ENCODE results near the gene LMO3. TPM values are rescaled to one million over a fixed set of nuclear protein-coding genes. Genes with fewer than 3 reads are reported as not detected.

The LMO3 gene
- total RNA-seq, 2 experiments from 2014 or later = not detected

- Mint-ChIP-seq H3K4me1 (peaks cover 2% of the 10 kb centered on the region), H3K9me3 (peaks cover 1% of the 10 kb centered on the region), H3K36me3 (peaks cover 3% of the 10 kb centered on the region), H3K27ac (no peak overlapping the region), H3K4me3 (no peak overlapping the region), H3K27me3 (peaks cover 76% of the 10 kb centered on the region)
- DNase-seq = no peak
Measured at GRCh38 chr12:16606201-16606849, 363 bp upstream of the LMO3 start.

GRCh38 chr12:16605642-16606116 is 283 bp downstream of the LMO3 start:
- no peak for DNase-seq
- Mint-ChIP-seq H3K36me3 (peaks cover 3% of the 10 kb centered on the region), H3K4me3 (no peak overlapping the region), H3K27ac (no peak overlapping the region), H3K9me3 (peaks cover 1% of the 10 kb centered on the region), H3K27me3 (peaks cover 74% of the 10 kb centered on the region), H3K4me1 (peaks cover 2% of the 10 kb centered on the region)

- Mint-ChIP-seq H3K36me3 (peaks cover 3% of the 10 kb centered on the region), H3K27me3 (peaks cover 64% of the 10 kb centered on the region), H3K4me3 (no peak overlapping the region), H3K4me1 (peaks cover 2% of the 10 kb centered on the region), H3K27ac (no peak overlapping the region), H3K9me3 (peaks cover 1% of the 10 kb centered on the region)
- no peak for DNase-seq
Measured at GRCh38 chr12:16604596-16605252, 1.2 kb downstream of the LMO3 start.

- Mint-ChIP-seq H3K9me3 (peaks cover 1% of the 10 kb centered on the region), H3K36me3 (peaks cover 3% of the 10 kb centered on the region), H3K27ac (no peak overlapping the region), H3K4me3 (no peak overlapping the region), H3K4me1 (peaks cover 2% of the 10 kb centered on the region), H3K27me3 (peaks cover 57% of the 10 kb centered on the region)
- DNase-seq = no peak
Measured at GRCh38 chr12:16603916-16604575, 1.9 kb downstream of the LMO3 start.

- no peak overlapping the region for H3K27ac Mint-ChIP-seq
Measured at GRCh38 chr12:16603260-16603915, 2.6 kb downstream of the LMO3 start.

GRCh38 chr12:16602412-16602811 is 3.5 kb downstream of the LMO3 start:
- H3K27me3 Mint-ChIP-seq = peaks cover 43% of the 10 kb centered on the region
- no peak for DNase-seq
- H3K9me3 Mint-ChIP-seq = peaks cover 1% of the 10 kb centered on the region
- H3K27ac Mint-ChIP-seq = no peak overlapping the region
- H3K4me1 Mint-ChIP-seq = peaks cover 2% of the 10 kb centered on the region
- peaks cover 3% of the 10 kb centered on the region for H3K36me3 Mint-ChIP-seq
- no peak overlapping the region for H3K4me3 Mint-ChIP-seq

More at GRCh38 chr12:16603260-16603915, 2.6 kb downstream of the LMO3 start:
- no peak overlapping the region for H3K4me3 Mint-ChIP-seq
- peaks cover 3% of the 10 kb centered on the region for H3K36me3 Mint-ChIP-seq
- H3K4me1 Mint-ChIP-seq = peaks cover 2% of the 10 kb centered on the region
- H3K27me3 Mint-ChIP-seq = peaks cover 53% of the 10 kb centered on the region
- H3K9me3 Mint-ChIP-seq = peaks cover 1% of the 10 kb centered on the region
- DNase-seq = no peak

GRCh38 chr12:16600525-16600924 is 5.4 kb downstream of the LMO3 start:
- Mint-ChIP-seq H3K9me3 (no peaks in the 10 kb centered on the region), H3K27me3 (peaks cover 24% of the 10 kb centered on the region), H3K36me3 (peaks cover 3% of the 10 kb centered on the region), H3K4me3 (no peak overlapping the region), H3K27ac (no peak overlapping the region), H3K4me1 (no peaks in the 10 kb centered on the region)
- DNase-seq = no peak

GRCh38 chr12:16599081-16599480 is 6.9 kb downstream of the LMO3 start:
- Mint-ChIP-seq H3K9me3 (no peaks in the 10 kb centered on the region), H3K36me3 (peaks cover 2% of the 10 kb centered on the region)

GRCh38 chr12:16594797-16595196 is 11.2 kb downstream of the LMO3 start:
- Mint-ChIP-seq H3K27me3 (no peaks in the 10 kb centered on the region), H3K4me3 (no peak overlapping the region), H3K9me3 (no peaks in the 10 kb centered on the region), H3K27ac (no peak overlapping the region), H3K4me1 (no peaks in the 10 kb centered on the region), H3K36me3 (no peaks in the 10 kb centered on the region)
- no peak for DNase-seq

More at GRCh38 chr12:16599081-16599480, 6.9 kb downstream of the LMO3 start:
- H3K27ac Mint-ChIP-seq = no peak overlapping the region
- no peak overlapping the region for H3K4me3 Mint-ChIP-seq
- H3K4me1 Mint-ChIP-seq = no peaks in the 10 kb centered on the region
- DNase-seq = no peak
- H3K27me3 Mint-ChIP-seq = peaks cover 11% of the 10 kb centered on the region

- H3K36me3 Mint-ChIP-seq = no peaks in the 10 kb centered on the region
- H3K27me3 Mint-ChIP-seq = no peaks in the 10 kb centered on the region
- H3K27ac Mint-ChIP-seq = no peak overlapping the region
- no peak for DNase-seq
- H3K9me3 Mint-ChIP-seq = no peaks in the 10 kb centered on the region
- no peaks in the 10 kb centered on the region for H3K4me1 Mint-ChIP-seq
- H3K4me3 Mint-ChIP-seq = no peak overlapping the region
Measured at GRCh38 chr12:16593546-16593945, 12.4 kb downstream of the LMO3 start.

GRCh38 chr12:16590645-16591044 is 15.3 kb downstream of the LMO3 start:
- no peak overlapping the region for H3K4me3 Mint-ChIP-seq
- no peaks in the 10 kb centered on the region for H3K36me3 Mint-ChIP-seq
- DNase-seq = no peak
- no peak overlapping the region for H3K27ac Mint-ChIP-seq
- H3K27me3 Mint-ChIP-seq = no peaks in the 10 kb centered on the region
- H3K4me1 Mint-ChIP-seq = no peaks in the 10 kb centered on the region
- no peaks in the 10 kb centered on the region for H3K9me3 Mint-ChIP-seq

GRCh38 chr12:16588812-16589211 is 17.1 kb downstream of the LMO3 start:
- no peak overlapping the region for H3K4me3 Mint-ChIP-seq
- no peaks in the 10 kb centered on the region for H3K4me1 Mint-ChIP-seq
- H3K9me3 Mint-ChIP-seq = no peaks in the 10 kb centered on the region
- no peak for DNase-seq
- H3K27me3 Mint-ChIP-seq = no peaks in the 10 kb centered on the region
- no peaks in the 10 kb centered on the region for H3K36me3 Mint-ChIP-seq
- H3K27ac Mint-ChIP-seq = no peak overlapping the region

- no peak overlapping the region for H3K4me3 Mint-ChIP-seq
- H3K9me3 Mint-ChIP-seq = no peaks in the 10 kb centered on the region
- no peak for DNase-seq
- H3K27ac Mint-ChIP-seq = no peak overlapping the region
- no peaks in the 10 kb centered on the region for H3K4me1 Mint-ChIP-seq
- no peaks in the 10 kb centered on the region for H3K36me3 Mint-ChIP-seq
- H3K27me3 Mint-ChIP-seq = no peaks in the 10 kb centered on the region
Measured at GRCh38 chr12:16587514-16587913, 18.4 kb downstream of the LMO3 start.

GRCh38 chr12:16587110-16587453 is 18.9 kb downstream of the LMO3 start:
- Mint-ChIP-seq H3K9me3 (peaks cover under 1% of the 10 kb centered on the region), H3K4me1 (no peaks in the 10 kb centered on the region), H3K36me3 (no peaks in the 10 kb centered on the region), H3K27ac (no peak overlapping the region), H3K27me3 (no peaks in the 10 kb centered on the region), H3K4me3 (no peak overlapping the region)
- no peak for DNase-seq

All from activated naive CD8-positive, alpha-beta T cell treated with anti-CD3 and anti-CD28 coated beads for 36 hours (primary cell).